Suprapubic skin (tissue), 4 donors: ENCODE results near the gene DISP2. TPM values are rescaled to one million over a fixed set of nuclear protein-coding genes. Genes with fewer than 3 reads are reported as not detected.

Experiments used
- DNase-seq, 2 donors: peaks; one replicate each; pipeline ENCODE4 v3.0.0-alpha.2; 2019; ENCODE audit warnings: low spot score in 2 of 2
- H3K27ac ChIP-seq: fragments of 200-600 bp; sonication (generic); one replicate; pipeline ENCODE4 v1.5.1; 2019
- H3K27me3 ChIP-seq: fragments of 200-600 bp; sonication (generic); one replicate; pipeline ENCODE4 v1.5.1; 2019
- H3K36me3 ChIP-seq: fragments of 200-600 bp; sonication (generic); one replicate; pipeline ENCODE4 v1.5.1; 2019
- H3K4me1 ChIP-seq: fragments of 200-600 bp; sonication (generic); one replicate; pipeline ENCODE4 v1.5.1; 2019
- H3K4me3 ChIP-seq: fragments of 200-600 bp; sonication (generic); one replicate; pipeline ENCODE4 v1.5.1; 2019; ENCODE audit warnings: mild to moderate bottlenecking
- H3K9me3 ChIP-seq: fragments of 200-600 bp; sonication (generic); one replicate; pipeline ENCODE4 v1.5.1; 2019
- EP300 ChIP-seq: sonication (generic); formaldehyde crosslinking; IDR thresholded peaks from one replicate; pipeline ENCODE4 v1.6.1; 2017; ENCODE audit warnings: antibody characterized with exemption
- POLR2A ChIP-seq, 2 donors: fragments of 450-650 bp; IDR thresholded peaks; one replicate each; pipeline ENCODE4 v1.6.1; 2017; ENCODE audit warnings: antibody characterized with exemption in 2 of 2, mild to moderate bottlenecking in 2 of 2, moderate library complexity in 2 of 2
- POLR2AphosphoS5 ChIP-seq, 3 donors: sonication (generic); formaldehyde crosslinking; IDR thresholded peaks; one replicate each; pipeline ENCODE4 v1.6.1; 2017; ENCODE audit warnings: antibody characterized with exemption in 3 of 3
- WGBS: methylation state at CpG from one replicate; pipeline ENCODE4 v1.1.5; 2018; 5-methylcytosine and 5-hydroxymethylcytosine counted together
- total RNA-seq, 4 donors: library from RNA; depleted of rRNA; stranded (reverse); fragments of >200 nt; gene quantifications; one replicate each; pipeline ENCODE4 v1.1.0, GENCODE V29; 2016
- TF ChIP-seq, protein P1 (sequence below), 2 donors: fragments of 200-600 bp in 1 of 2; fragments of 450-650 bp in 1 of 2; sonication (generic) in 1 of 2; IDR thresholded peaks; one replicate each; pipeline ENCODE4 v1.5.1; 2016 to 2019; ENCODE audit warnings: antibody characterized with exemption in 2 of 2, mild to moderate bottlenecking in 1 of 2, moderate library complexity in 1 of 2

DISP2 gene
- total RNA-seq, 4 donors from 2014 or later = 0.04 to 0.21 (median 0.05) TPM; not detected in 1

DNA sequence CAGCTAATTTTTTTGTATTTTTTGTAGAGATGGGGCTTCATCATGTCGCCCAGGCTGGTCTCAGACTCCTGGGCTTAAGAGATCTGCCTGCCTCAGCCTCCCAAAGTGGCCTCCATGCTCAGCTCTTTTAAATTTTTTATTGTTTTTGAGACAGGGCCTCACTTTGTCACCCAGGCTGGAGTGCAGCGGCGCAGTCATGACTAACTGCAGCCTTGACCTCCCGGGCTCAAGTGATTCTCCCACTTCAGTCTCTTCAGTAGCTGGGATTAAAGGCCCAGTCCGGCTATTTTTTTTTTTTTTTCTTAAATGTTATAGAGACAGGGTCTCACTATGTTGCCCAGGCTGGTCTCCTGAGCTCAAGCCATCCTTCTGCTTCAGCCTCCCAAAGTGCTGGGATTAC lies 67.7 kb downstream of the DISP2 start:
- Histone ChIP-seq H3K4me3 (no peak overlapping the region), H3K27me3 (no peaks in the 10 kb centered on the region), H3K36me3 (no peaks in the 10 kb centered on the region), H3K27ac (no peak overlapping the region), H3K4me1 (peaks cover 20% of the 10 kb centered on the region), H3K9me3 (no peaks in the 10 kb centered on the region)
- no peak for DNase-seq
- WGBS = 97% methylated on average over 5 of the region's 5 CpGs
- TF ChIP-seq POLR2AphosphoS5 (IDR thresholded peaks at IDR 0.05) (no peak), POLR2A (IDR thresholded peaks at IDR 0.05) (no peak), EP300 (no peak)
- TF ChIP-seq, protein P1, sequence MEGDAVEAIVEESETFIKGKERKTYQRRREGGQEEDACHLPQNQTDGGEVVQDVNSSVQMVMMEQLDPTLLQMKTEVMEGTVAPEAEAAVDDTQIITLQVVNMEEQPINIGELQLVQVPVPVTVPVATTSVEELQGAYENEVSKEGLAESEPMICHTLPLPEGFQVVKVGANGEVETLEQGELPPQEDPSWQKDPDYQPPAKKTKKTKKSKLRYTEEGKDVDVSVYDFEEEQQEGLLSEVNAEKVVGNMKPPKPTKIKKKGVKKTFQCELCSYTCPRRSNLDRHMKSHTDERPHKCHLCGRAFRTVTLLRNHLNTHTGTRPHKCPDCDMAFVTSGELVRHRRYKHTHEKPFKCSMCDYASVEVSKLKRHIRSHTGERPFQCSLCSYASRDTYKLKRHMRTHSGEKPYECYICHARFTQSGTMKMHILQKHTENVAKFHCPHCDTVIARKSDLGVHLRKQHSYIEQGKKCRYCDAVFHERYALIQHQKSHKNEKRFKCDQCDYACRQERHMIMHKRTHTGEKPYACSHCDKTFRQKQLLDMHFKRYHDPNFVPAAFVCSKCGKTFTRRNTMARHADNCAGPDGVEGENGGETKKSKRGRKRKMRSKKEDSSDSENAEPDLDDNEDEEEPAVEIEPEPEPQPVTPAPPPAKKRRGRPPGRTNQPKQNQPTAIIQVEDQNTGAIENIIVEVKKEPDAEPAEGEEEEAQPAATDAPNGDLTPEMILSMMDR (IDR thresholded peaks at IDR 0.05) = no peak

DNA sequence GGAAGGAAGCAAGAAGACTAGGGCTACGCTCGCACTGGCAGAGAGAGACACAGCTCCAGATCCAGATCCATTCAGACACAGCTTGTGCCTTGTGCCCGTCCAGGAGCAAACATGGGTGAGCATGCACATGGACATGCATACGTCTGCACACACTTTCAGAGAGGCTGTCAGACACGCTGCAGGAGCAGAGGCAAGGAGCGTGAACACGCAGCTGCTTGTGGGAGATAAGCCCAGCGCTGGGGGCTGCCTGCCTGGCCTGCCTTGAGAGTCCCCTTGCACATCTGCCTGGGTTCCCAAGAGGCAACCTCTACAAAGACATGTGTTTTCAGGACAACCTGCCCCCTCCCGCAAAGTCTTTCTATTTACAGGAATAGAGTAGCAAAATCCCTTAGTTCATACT lies 69.2 kb downstream of the DISP2 start:
- no peak for DNase-seq
- Histone ChIP-seq H3K4me1 (peaks cover 6% of the 10 kb centered on the region), H3K27ac (no peak overlapping the region), H3K9me3 (no peaks in the 10 kb centered on the region), H3K36me3 (no peaks in the 10 kb centered on the region), H3K27me3 (no peaks in the 10 kb centered on the region), H3K4me3 (no peak overlapping the region)
- 87% methylated on average over 9 of the region's 9 CpGs for WGBS
- TF ChIP-seq EP300 = no peak
- TF ChIP-seq, protein P1 (IDR thresholded peaks at IDR 0.05) = no peak
- no peak for TF ChIP-seq POLR2A (IDR thresholded peaks at IDR 0.05)
- no peak for TF ChIP-seq POLR2AphosphoS5 (IDR thresholded peaks at IDR 0.05)

DNA sequence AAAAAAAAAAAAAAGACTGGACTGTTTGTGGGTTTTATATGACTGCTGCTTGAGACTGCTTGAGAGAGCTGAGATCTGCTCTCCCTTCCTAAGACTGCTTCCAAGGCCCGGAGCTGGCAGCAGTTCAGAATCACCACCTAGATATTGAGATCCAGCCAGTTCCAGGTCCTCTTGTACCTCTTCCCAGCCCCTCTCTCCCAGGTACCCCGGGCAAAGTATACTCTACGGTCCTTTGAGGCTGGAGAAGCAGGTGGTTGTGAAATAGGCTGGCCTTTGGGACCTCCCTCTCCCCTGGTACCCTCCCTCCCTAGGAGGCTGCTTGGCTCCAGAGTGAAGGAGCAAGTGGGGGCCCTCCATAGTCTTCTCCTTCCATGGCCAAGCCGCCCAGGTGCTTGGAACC lies 70.2 kb downstream of the DISP2 start:
- no peak for DNase-seq
- 100% methylated on average over 3 of the region's 4 CpGs for WGBS
- H3K27ac ChIP-seq = no peak overlapping the region
- no peak overlapping the region for H3K4me3 ChIP-seq
- H3K9me3 ChIP-seq = no peaks in the 10 kb centered on the region
- no peak for TF ChIP-seq EP300
- TF ChIP-seq POLR2A (IDR thresholded peaks at IDR 0.05) = no peak
- TF ChIP-seq, protein P1 (IDR thresholded peaks at IDR 0.05) = no peak
- TF ChIP-seq POLR2AphosphoS5 (IDR thresholded peaks at IDR 0.05) = no peak
- peaks cover 6% of the 10 kb centered on the region for H3K4me1 ChIP-seq
- no peaks in the 10 kb centered on the region for H3K36me3 ChIP-seq
- no peaks in the 10 kb centered on the region for H3K27me3 ChIP-seq

Other genes starting within 250 kb of the DISP2 start
- gene BMF, start 249.3 kb upstream of the DISP2 start, total RNA-seq = 10 to 100 TPM in 2 of 4 donors, 1 to 10 TPM in 2; 2.6 to 11.1 (median 9.8) TPM
- 10 to 100 TPM in 2 of 4 donors, 1 to 10 TPM in 2; 1.8 to 12.2 (median 8.8) TPM for gene BUB1B, start 197.2 kb upstream of the DISP2 start, total RNA-seq
- gene PAK6, start 119.2 kb upstream of the DISP2 start, total RNA-seq = 100 to 1,000 TPM in 1 of 4 donors, 10 to 100 TPM in 3; 71.7 to 145 (median 79.2) TPM
- gene ANKRD63, start 75.2 kb upstream of the DISP2 start, total RNA-seq = not detected
- 1 to 10 TPM in 3 of 4 donors, under 1 TPM in 1; 0.34 to 3.0 (median 2.0) TPM for gene PLCB2, start 50.3 kb upstream of the DISP2 start, total RNA-seq
- 1 to 10 TPM; 3.3 to 9.1 (median 6.1) TPM for gene INAFM2, start 34.5 kb upstream of the DISP2 start, total RNA-seq
- gene CCDC9B, start 17.3 kb upstream of the DISP2 start, total RNA-seq = 10 to 100 TPM in 2 of 4 donors, 1 to 10 TPM in 2; 6.1 to 47.9 (median 10.9) TPM
- gene PHGR1, start 7.2 kb upstream of the DISP2 start, total RNA-seq = not detected
- 10 to 100 TPM; 13.5 to 24.3 (median 18.9) TPM for gene KNSTRN, start 24.5 kb downstream of the DISP2 start, total RNA-seq
- 10 to 100 TPM in 2 of 4 donors, 1 to 10 TPM in 2; 7.7 to 18.3 (median 13.3) TPM for gene IVD, start 47.6 kb downstream of the DISP2 start, total RNA-seq
- 10 to 100 TPM; 16.8 to 24.6 (median 19.2) TPM for gene BAHD1, start 82.7 kb downstream of the DISP2 start, total RNA-seq
- gene CHST14, start 112.8 kb downstream of the DISP2 start, total RNA-seq = 10 to 100 TPM in 1 of 4 donors, 1 to 10 TPM in 3; 6.9 to 13.6 (median 8.3) TPM
- gene CCDC32, start 206.8 kb downstream of the DISP2 start, total RNA-seq = 10 to 100 TPM; 13.4 to 27.6 (median 19.6) TPM
- 10 to 100 TPM in 3 of 4 donors, 1 to 10 TPM in 1; 8.1 to 14.0 (median 12.1) TPM for gene RPUSD2, start 211.1 kb downstream of the DISP2 start, total RNA-seq
- gene KNL1, start 236.0 kb downstream of the DISP2 start, total RNA-seq = 1 to 10 TPM; 2.5 to 4.9 (median 3.1) TPM